Measurements from ENCODE around the gene MXRA5.
"Not testable (repeated sequence)": the region's sequence is repeated elsewhere in the genome, so short reads cannot be mapped to it uniquely, and the experiment has no call there.

Gene MXRA5

GRCh38 chrX:3345281-3346191, 916 bp downstream of the MXRA5 start:
- peak overlapping the region; percentile 57 for H3K4me3 ChIP-seq (ENCODE audit: low read depth, low read length)
- TF ChIP-seq CTCF (IDR thresholded peaks at IDR 0.05; ENCODE audit: insufficient read depth, low read length, missing control alignments) = no peak
- DNase-seq (ENCODE audit: low read depth, low spot score) = no peak
- ChIA-PET POLR2A (interaction anchor here (0.7 kb wide), 1 partner anchor 140 kb away, joined by 3 read pairs; no protein-coding TSS in a partner anchor), CTCF (interaction anchor here (1.2 to 2.0 kb wide), 2 partner anchors 203 to 228 kb away, joined by 3 to 13 read pairs; no protein-coding TSS in a partner anchor)

- DNase-seq (ENCODE audit: low read depth, low spot score); POLR2A ChIA-PET; CTCF ChIA-PET: not testable (repeated sequence)
- peak overlapping the region; percentile 12; the same call in 1 of the 2 replicates for H3K4me3 ChIP-seq (ENCODE audit: low read depth, low read length)
Observed at GRCh38 chrX:3343569-3343968, 2.9 kb downstream of the MXRA5 start.

- ChIA-PET CTCF (no interaction called here), POLR2A (no interaction called here)
- H3K4me3 ChIP-seq (ENCODE audit: low read depth, low read length) = no peak overlapping the region
- no peak for DNase-seq (ENCODE audit: low read depth, low spot score)
- no peak for TF ChIP-seq CTCF (IDR thresholded peaks at IDR 0.05; ENCODE audit: insufficient read depth, low read length, missing control alignments)
Observed at GRCh38 chrX:3340016-3340415, 6.4 kb downstream of the MXRA5 start.

DNA sequence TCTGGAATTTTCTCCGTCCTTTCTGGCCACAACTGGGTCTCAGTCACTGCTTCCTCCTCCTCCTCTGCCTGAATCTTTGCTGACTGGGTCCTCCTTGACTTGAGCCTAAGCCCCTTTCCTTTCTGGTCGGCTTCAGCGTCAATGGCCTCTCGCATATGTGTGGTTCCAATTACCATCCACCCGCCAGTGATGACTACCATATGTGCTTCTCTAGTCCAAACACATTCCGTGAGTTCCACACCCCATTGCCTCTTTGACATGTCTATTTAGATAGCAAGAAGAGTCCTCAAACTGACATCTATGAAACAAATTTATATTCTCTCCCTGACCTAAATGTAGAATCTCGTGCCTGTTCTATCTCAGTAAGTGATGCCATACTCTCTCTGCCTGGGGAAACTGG, 19.8 kb downstream of the MXRA5 start:
- H3K4me3 ChIP-seq (ENCODE audit: low read depth, low read length) = no peak overlapping the region
- no peak for TF ChIP-seq CTCF (IDR thresholded peaks at IDR 0.05; ENCODE audit: insufficient read depth, low read length, missing control alignments)
- ChIA-PET POLR2A (no interaction called here), CTCF (no interaction called here)
- DNase-seq (ENCODE audit: low read depth, low spot score) = peak; percentile 14

- POLR2A ChIA-PET = no interaction called here
- CTCF ChIA-PET = no interaction called here
- TF ChIP-seq CTCF (IDR thresholded peaks at IDR 0.05; ENCODE audit: insufficient read depth, low read length, missing control alignments) = no peak
- no peak overlapping the region for H3K4me3 ChIP-seq (ENCODE audit: low read depth, low read length)
- no peak for DNase-seq (ENCODE audit: low read depth, low spot score)
Observed at GRCh38 chrX:3320471-3321046, 25.9 kb downstream of the MXRA5 start.

DNA sequence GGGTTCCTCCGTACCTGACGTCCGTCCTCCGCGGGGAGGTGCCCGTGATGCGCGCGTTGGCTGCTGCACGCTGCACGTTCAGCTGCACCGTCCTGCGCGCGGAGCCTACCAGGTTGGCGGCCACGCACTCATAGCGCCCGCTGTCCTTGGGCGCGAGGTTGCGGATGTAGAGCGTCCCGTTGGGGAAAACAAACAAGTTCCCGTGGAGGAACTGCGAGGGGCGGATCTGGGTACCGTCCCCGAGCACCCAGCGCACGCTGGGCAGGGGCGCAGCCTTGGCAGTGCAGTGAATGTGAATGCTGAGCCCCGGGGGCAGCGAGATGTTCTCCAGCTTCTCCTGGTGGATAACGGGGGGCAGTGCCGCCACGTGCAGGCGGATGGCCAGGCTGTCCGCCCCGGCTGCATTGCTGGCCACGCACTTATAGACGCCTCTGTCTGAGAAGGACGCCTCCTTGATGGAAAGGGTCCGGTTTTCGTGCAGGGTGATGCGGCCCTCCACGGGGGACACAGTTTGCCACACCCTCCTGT, 29.2 kb downstream of the MXRA5 start:
- POLR2A ChIA-PET = no interaction called here
- DNase-seq (ENCODE audit: low read depth, low spot score) = no peak

More for the DNA sequence above, 29.2 kb downstream of the MXRA5 start:
- no peak for TF ChIP-seq CTCF (IDR thresholded peaks at IDR 0.05; ENCODE audit: insufficient read depth, low read length, missing control alignments)
- CTCF ChIA-PET = no interaction called here
- H3K4me3 ChIP-seq (ENCODE audit: low read depth, low read length) = no peak overlapping the region
